B cell (primary cell): Measurements from ENCODE around the gene SYNJ1. TPM values are rescaled to one million over a fixed set of nuclear protein-coding genes. Genes with fewer than 3 reads are reported as not detected.

ENCODE experiments used
- ATAC-seq: fragments of 200-7000 bp; cut with Tn5 transposase; one replicate; pipeline ENCODE4 v1.10.0; 2021; ENCODE audit warnings: low read depth, mild to moderate bottlenecking, moderate number of reproducible peaks, moderate library complexity
- CTCF ChIA-PET: fragments of 350-600 bp; sonication (Branson Sonifier 250); formaldehyde crosslinking; loops from one replicate; lab custom pipeline; 2021; ENCODE audit warnings: antibody characterized with exemption, inconsistent platforms; lab: Charles Lee
- POLR2A ChIA-PET: fragments of 350-600 bp; sonication (Branson Sonifier 250); formaldehyde crosslinking; loops from one replicate; lab custom pipeline; 2021; ENCODE audit warnings: antibody characterized with exemption; lab: Charles Lee
- DNase-seq: peaks from one replicate; pipeline ENCODE4 v3.0.0; 2013
- H2AFZ ChIP-seq: 2 replicates; pipeline ENCODE4 v1.6.1; 2012; ENCODE audit warnings: mild to moderate bottlenecking, low read depth, low read length; ENCODE audit not compliant: insufficient read depth, poor library complexity, severe bottlenecking
- H3K27ac ChIP-seq, 2 donors: 1 replicate in 1 of 2; 2 replicates in 1 of 2; pipeline ENCODE4 v1.5.1; 2012 to 2013; ENCODE audit warnings: low read length in 2 of 2, mild to moderate bottlenecking in 2 of 2, moderate library complexity in 1 of 2
- H3K27me3 ChIP-seq, 4 experiments: fragments of 200-600 bp in 1 of 4; sonication (generic) in 1 of 4; replicated peaks in 1 of 4; 1 replicate in 2 of 4; 2 replicates in 2 of 4; pipeline versions ENCODE4 v1.6.1 to v1.7.0; 2013 to 2016; ENCODE audit warnings: low read length in 3 of 4, mild to moderate bottlenecking in 2 of 4, mixed read lengths in 1 of 4, moderate library complexity in 1 of 4; ENCODE audit not compliant: insufficient read depth in 4 of 4, control insufficient read depth in 3 of 4; ENCODE audit errors: control extremely low read depth in 1 of 4
- H3K36me3 ChIP-seq, 2 experiments: replicated peaks in 1 of 2; 1 replicate in 1 of 2; 2 replicates in 1 of 2; pipeline versions ENCODE4 v1.6.1 to v1.7.1; 2013; ENCODE audit warnings: low read length in 1 of 2; ENCODE audit not compliant: insufficient read depth in 2 of 2, control insufficient read depth in 1 of 2; ENCODE audit errors: control extremely low read depth in 1 of 2, extremely low read depth in 1 of 2
- H3K4me1 ChIP-seq, 2 donors: fragments of 200-600 bp in 1 of 2; sonication (generic) in 1 of 2; 1 replicate in 1 of 2; 2 replicates in 1 of 2; pipeline versions ENCODE4 v1.5.1 to v1.6.1; 2013 to 2017; ENCODE audit warnings: low read length in 2 of 2; ENCODE audit not compliant: control insufficient read depth in 2 of 2, insufficient read depth in 2 of 2
- H3K4me2 ChIP-seq: replicated peaks from 2 replicates; pipeline ENCODE3; 2012; ENCODE audit warnings: mild to moderate bottlenecking, low read depth, low read length; ENCODE audit not compliant: poor library complexity, severe bottlenecking
- H3K4me3 ChIP-seq, 5 experiments: fragments of 200-600 bp in 1 of 5; sonication (generic) in 1 of 5; 1 replicate in 3 of 5; 2 replicates in 2 of 5; pipeline versions ENCODE4 v1.5.1 to v1.7.0; 2011 to 2016; ENCODE audit warnings: low read length in 4 of 5, mild to moderate bottlenecking in 4 of 5, low read depth in 2 of 5, control low read depth in 1 of 5, moderate library complexity in 1 of 5; ENCODE audit not compliant: insufficient read depth in 1 of 5; ENCODE audit errors: control extremely low read depth in 1 of 5, extremely low read depth in 1 of 5
- H3K79me2 ChIP-seq: fragments of 200-600 bp; sonication (generic); one replicate; pipeline ENCODE4 v1.6.0; 2016; ENCODE audit warnings: low read length; ENCODE audit not compliant: control insufficient read depth, insufficient read depth
- H3K9ac ChIP-seq: fragments of 200-600 bp; sonication (generic); 2 replicates; pipeline ENCODE4 v1.6.1; 2017; ENCODE audit warnings: mild to moderate bottlenecking, low read length, moderate library complexity
- H3K9me3 ChIP-seq, 3 donors: one replicate each; pipeline versions ENCODE4 v1.6.1 to v1.7.1; 2013; ENCODE audit warnings: low read length in 2 of 3; ENCODE audit not compliant: control insufficient read depth in 2 of 3, insufficient read depth in 1 of 3; ENCODE audit errors: control extremely low read depth in 1 of 3
- H4K20me1 ChIP-seq: 2 replicates; pipeline ENCODE4 v1.6.0; 2012; ENCODE audit warnings: mild to moderate bottlenecking, low read length; ENCODE audit not compliant: insufficient read depth, control insufficient read depth, poor library complexity, severe bottlenecking
- H3K27ac Mint-ChIP-seq: one replicate; pipeline ENCODE4 v1.8.0; 2021; ENCODE audit warnings: mixed read lengths
- H3K27me3 Mint-ChIP-seq: one replicate; pipeline ENCODE4 v1.8.0; 2021; ENCODE audit warnings: mixed read lengths
- H3K4me1 Mint-ChIP-seq: one replicate; pipeline ENCODE4 v1.8.0; 2021; ENCODE audit warnings: mixed read lengths
- H3K4me3 Mint-ChIP-seq: one replicate; pipeline ENCODE4 v1.8.0; 2021; ENCODE audit warnings: mixed read lengths
- H3K9me3 Mint-ChIP-seq: one replicate; pipeline ENCODE4 v1.8.0; 2022; ENCODE audit warnings: mixed read lengths; ENCODE audit not compliant: insufficient read depth
- EZH2 ChIP-seq: IDR thresholded peaks from 2 replicates; pipeline ENCODE4 v1.6.1; 2012; ENCODE audit warnings: borderline replicate concordance, low read depth, mild to moderate bottlenecking, moderate library complexity, low read length; ENCODE audit not compliant: insufficient read depth, poor library complexity, severe bottlenecking
- WGBS: methylation state at CpG from one replicate; pipeline ENCODE4 v1.1.5; 2013; ENCODE audit warnings: missing lambda C conversion rate; ENCODE audit not compliant: insufficient coverage; 5-methylcytosine and 5-hydroxymethylcytosine counted together
- intact Hi-C: fragments of 100-400 bp; cut with micrococcal nuclease; formaldehyde crosslinking; loops from one replicate; pipeline ENCODE4 v1.10.0; 2022
- polyA plus RNA-seq: library from polyadenylated mRNA; depleted of rRNA; stranded (reverse); fragments of >200 nt; gene quantifications from 2 replicates; pipeline ENCODE4 v1.2.3, GENCODE V29; 2012
- total RNA-seq, 2 donors: library from RNA; stranded (reverse); fragments of 120-200 nt in 1 of 2; gene quantifications; 1 replicate in 1 of 2; 2 replicates in 1 of 2; pipeline versions ENCODE4 v1.2.3 to v1.2.4, GENCODE V29; 2013 to 2022
- TF ChIP-seq, protein P1 (sequence below): fragments of 200-600 bp; IDR thresholded peaks from one replicate; pipeline ENCODE4 v1.8.0; 2022; ENCODE audit warnings: antibody characterized with exemption, mild to moderate bottlenecking

SYNJ1 gene
- total and polyA plus RNA-seq, 2 donors (not counting 1 experiment from before 2014, with no cell fraction given): 2.2 to 9.4 TPM

DNA sequence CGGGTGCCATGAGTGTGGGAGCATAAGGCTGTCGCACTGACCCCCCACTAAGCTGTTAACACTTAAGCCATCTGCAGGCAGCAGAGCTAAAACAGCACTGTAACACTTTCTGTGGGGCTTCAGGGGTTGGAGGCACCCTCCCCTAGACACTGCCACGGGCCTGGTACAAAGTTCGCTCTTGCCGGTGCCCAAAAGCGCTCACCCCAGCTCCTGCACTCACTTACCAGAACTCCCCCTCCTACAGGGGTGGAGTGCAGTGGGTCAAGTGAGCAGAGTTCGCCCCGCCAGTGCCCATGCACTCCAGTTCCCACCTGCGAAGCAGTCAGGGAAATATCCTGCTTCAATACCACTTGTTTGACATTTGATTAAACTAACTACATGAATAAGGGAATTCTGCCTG is 69.3 kb downstream of the SYNJ1 start:
- no peaks in the 10 kb centered on the region for H4K20me1 ChIP-seq
- no peaks in the 10 kb centered on the region for H3K4me1 ChIP-seq
- intact Hi-C loops: no loop called here
- H3K4me1 Mint-ChIP-seq: no peaks in the 10 kb centered on the region
- no peaks in the 10 kb centered on the region for H3K79me2 ChIP-seq
- peaks cover 10% of the 10 kb centered on the region for H3K9me3 Mint-ChIP-seq
- CTCF ChIA-PET: interaction anchor here (3.8 kb wide), 1 partner anchor 168 kb away, joined by 24 read pairs; no protein-coding TSS in a partner anchor
- TF ChIP-seq EZH2: no peak
- TF ChIP-seq, protein P1, sequence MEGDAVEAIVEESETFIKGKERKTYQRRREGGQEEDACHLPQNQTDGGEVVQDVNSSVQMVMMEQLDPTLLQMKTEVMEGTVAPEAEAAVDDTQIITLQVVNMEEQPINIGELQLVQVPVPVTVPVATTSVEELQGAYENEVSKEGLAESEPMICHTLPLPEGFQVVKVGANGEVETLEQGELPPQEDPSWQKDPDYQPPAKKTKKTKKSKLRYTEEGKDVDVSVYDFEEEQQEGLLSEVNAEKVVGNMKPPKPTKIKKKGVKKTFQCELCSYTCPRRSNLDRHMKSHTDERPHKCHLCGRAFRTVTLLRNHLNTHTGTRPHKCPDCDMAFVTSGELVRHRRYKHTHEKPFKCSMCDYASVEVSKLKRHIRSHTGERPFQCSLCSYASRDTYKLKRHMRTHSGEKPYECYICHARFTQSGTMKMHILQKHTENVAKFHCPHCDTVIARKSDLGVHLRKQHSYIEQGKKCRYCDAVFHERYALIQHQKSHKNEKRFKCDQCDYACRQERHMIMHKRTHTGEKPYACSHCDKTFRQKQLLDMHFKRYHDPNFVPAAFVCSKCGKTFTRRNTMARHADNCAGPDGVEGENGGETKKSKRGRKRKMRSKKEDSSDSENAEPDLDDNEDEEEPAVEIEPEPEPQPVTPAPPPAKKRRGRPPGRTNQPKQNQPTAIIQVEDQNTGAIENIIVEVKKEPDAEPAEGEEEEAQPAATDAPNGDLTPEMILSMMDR: no peak
- no peaks in the 10 kb centered on the region for H3K27me3 ChIP-seq
- no peak overlapping the region for H2AFZ ChIP-seq
- H3K9me3 ChIP-seq: peaks cover 0 to 27% (median 3%) of the 10 kb centered on the region in 3 donors
- no peak for DNase-seq
- no peak overlapping the region for H3K4me2 ChIP-seq
- 93% methylated on average over 3 of the region's 9 CpGs for WGBS
- no peak overlapping the region for H3K27ac ChIP-seq
- H3K27me3 Mint-ChIP-seq: no peaks in the 10 kb centered on the region
- no peak overlapping the region for H3K9ac ChIP-seq
- no peak overlapping the region for H3K4me3 ChIP-seq
- POLR2A ChIA-PET: no interaction called here
- H3K27ac Mint-ChIP-seq: no peak overlapping the region
- ATAC-seq: no peak
- peaks cover 6 to 8% of the 10 kb centered on the region in 2 experiments for H3K36me3 ChIP-seq
- H3K4me3 Mint-ChIP-seq: no peak overlapping the region

DNA sequence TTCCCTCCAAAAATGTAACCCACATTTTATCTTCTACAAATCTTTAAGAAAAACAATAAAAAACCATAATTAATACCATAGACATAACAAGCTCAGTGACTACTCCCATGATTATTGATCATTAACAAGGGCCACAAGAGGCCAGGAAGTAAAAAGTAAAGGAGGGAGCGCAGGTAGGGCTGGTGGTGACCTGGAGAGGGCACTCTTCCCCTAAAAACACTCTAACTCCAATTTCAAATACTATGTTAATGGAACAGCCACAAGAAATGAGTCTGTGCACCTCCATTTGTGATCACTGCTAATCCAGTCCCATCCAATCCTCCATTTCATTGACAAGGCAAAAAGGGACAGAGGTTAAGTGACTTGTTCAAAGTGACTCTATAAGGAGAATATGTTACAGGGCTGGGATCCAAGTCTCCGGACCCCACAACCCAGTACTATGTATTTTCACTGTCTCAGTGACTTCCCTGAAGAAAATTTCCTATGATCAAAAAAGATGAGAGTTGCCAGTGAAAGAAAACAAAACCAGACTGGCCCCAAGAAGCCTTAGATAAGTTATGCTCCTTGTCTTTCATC is 74.4 kb downstream of the SYNJ1 start:
- H3K4me2 ChIP-seq: no peak overlapping the region
- no peak overlapping the region for H3K27ac Mint-ChIP-seq
- no peaks in the 10 kb centered on the region for H3K79me2 ChIP-seq
- no peaks in the 10 kb centered on the region for H3K9me3 Mint-ChIP-seq
- no peak overlapping the region for H3K9ac ChIP-seq
- peaks cover 0 to 6% (median 0%) of the 10 kb centered on the region in 3 donors for H3K9me3 ChIP-seq
- no peaks in the 10 kb centered on the region for H3K4me1 Mint-ChIP-seq
- no peaks in the 10 kb centered on the region for H3K27me3 ChIP-seq
- ChIA-PET POLR2A (no interaction called here), CTCF (interaction anchor here (0.5 to 4.0 kb wide), 12 partner anchors 25 to 783 kb away, joined by 3 to 25 read pairs (median 3); no protein-coding TSS in a partner anchor)
- ATAC-seq (peak; percentile 39), DNase-seq (peak; percentile 56)
- no peak overlapping the region for H3K4me3 Mint-ChIP-seq
- no peaks in the 10 kb centered on the region for H3K4me1 ChIP-seq
- no peaks in the 10 kb centered on the region for H3K27me3 Mint-ChIP-seq
- WGBS: 86% methylated on average over 1 of the region's 2 CpGs
- H2AFZ ChIP-seq: no peak overlapping the region
- H4K20me1 ChIP-seq: no peaks in the 10 kb centered on the region
- intact Hi-C loops: loop anchor here (5.0 kb wide), 1 partner anchor 794 kb away; no protein-coding TSS in a partner anchor
- peaks cover 2 to 8% of the 10 kb centered on the region in 2 experiments for H3K36me3 ChIP-seq
- H3K27ac ChIP-seq: no peak overlapping the region
- H3K4me3 ChIP-seq: no peak overlapping the region
- TF ChIP-seq, protein P1: peak; percentile 75
- no peak for TF ChIP-seq EZH2
